Smooth muscle cell (in vitro differentiated cells): Measurements from ENCODE around the gene EIF4E1B. TPM values are rescaled to one million over a fixed set of nuclear protein-coding genes. Genes with fewer than 3 reads are reported as not detected.

Experiments used
- DNase-seq: peaks from one replicate; lab custom pipeline; 2025; ENCODE audit not compliant: unreplicated experiment; lab: John Stamatoyannopoulos, UW
- H2AFZ ChIP-seq: fragments of 200-600 bp; sonication (generic); 2 replicates; pipeline ENCODE4 v1.6.0; 2016; ENCODE audit warnings: antibody characterized with exemption, low read depth, mild to moderate bottlenecking
- H3F3A ChIP-seq: fragments of 200-600 bp; sonication (generic); 2 replicates; pipeline ENCODE4 v1.6.0; 2017; ENCODE audit warnings: antibody characterized with exemption, low read depth
- H3K27ac ChIP-seq: fragments of 200-600 bp; sonication (generic); 2 replicates; pipeline ENCODE4 v1.5.1; 2016; ENCODE audit warnings: low read depth, mild to moderate bottlenecking
- H3K27me3 ChIP-seq: fragments of 200-600 bp; sonication (generic); 2 replicates; pipeline ENCODE4 v1.6.1; 2016; ENCODE audit warnings: low read depth, mild to moderate bottlenecking
- H3K36me3 ChIP-seq: fragments of 200-600 bp; sonication (generic); 2 replicates; pipeline ENCODE4 v1.5.1; 2016; ENCODE audit warnings: low read depth
- H3K4me1 ChIP-seq: fragments of 200-600 bp; sonication (generic); 2 replicates; pipeline ENCODE4 v1.5.1; 2016; ENCODE audit warnings: low read depth
- H3K4me2 ChIP-seq: fragments of 200-600 bp; sonication (generic); 2 replicates; pipeline ENCODE4 v1.6.0; 2016; ENCODE audit warnings: mild to moderate bottlenecking
- H3K4me3 ChIP-seq: fragments of 200-600 bp; sonication (generic); 2 replicates; pipeline ENCODE4 v1.5.1; 2016; ENCODE audit warnings: mild to moderate bottlenecking
- H3K79me2 ChIP-seq: fragments of 200-600 bp; sonication (generic); 2 replicates; pipeline ENCODE4 v1.6.0; 2016; ENCODE audit warnings: low read depth, mild to moderate bottlenecking
- H3K9ac ChIP-seq: fragments of 200-600 bp; sonication (generic); 2 replicates; pipeline ENCODE4 v1.6.0; 2016; ENCODE audit warnings: low read depth
- H3K9me3 ChIP-seq: fragments of 200-600 bp; sonication (generic); replicated peaks from 2 replicates; pipeline ENCODE4 v1.5.1; 2016; ENCODE audit warnings: low read depth
- H4K20me1 ChIP-seq: fragments of 200-600 bp; sonication (generic); 2 replicates; pipeline ENCODE4 v1.6.0; 2016; ENCODE audit warnings: low read depth
- CTCF ChIP-seq: fragments of 200-600 bp; sonication (generic); IDR thresholded peaks from 2 replicates; pipeline ENCODE4 v1.5.1; 2017; ENCODE audit warnings: borderline replicate concordance, mild to moderate bottlenecking, antibody characterized with exemption; ENCODE audit not compliant: insufficient read depth, poor library complexity, severe bottlenecking
- WGBS: methylation state at CpG from one replicate; pipeline ENCODE4 v1.1.7; 2016; ENCODE audit warnings: low lambda C conversion rate; 5-methylcytosine and 5-hydroxymethylcytosine counted together
- polyA plus RNA-seq: library from polyadenylated mRNA; unstranded; fragments of >200 nt; fragmentation: Nextera tagmentation; extraction: Ambion mirVana; gene quantifications from 2 replicates; pipeline ENCODE4 v1.2.1, GENCODE V29; 2016
- total RNA-seq: library from RNA; depleted of rRNA; stranded (reverse); fragments of >200 nt; gene quantifications from 2 replicates; pipeline ENCODE4 v1.2.3, GENCODE V29; 2014

Gene EIF4E1B
- total and polyA plus RNA-seq, 2 experiments from 2014 or later = not detected

GRCh38 chr5:176619569-176620332 lies 10.7 kb upstream of the EIF4E1B start:
- H3K27me3 ChIP-seq = peaks cover 71% of the 10 kb centered on the region
- no peak overlapping the region for H3K9ac ChIP-seq
- peak overlapping the region; percentile 71 for H3K4me2 ChIP-seq
- H3K27ac ChIP-seq = no peak overlapping the region
- 26% methylated on average over 50 of the region's 59 CpGs for WGBS
- H3K4me1 ChIP-seq = peaks cover 6% of the 10 kb centered on the region
- H3K79me2 ChIP-seq = no peaks in the 10 kb centered on the region
- no peaks in the 10 kb centered on the region for H4K20me1 ChIP-seq
- no peaks in the 10 kb centered on the region for H3K9me3 ChIP-seq
- H2AFZ ChIP-seq = no peak overlapping the region
- DNase-seq = no peak
- no peaks in the 10 kb centered on the region for H3F3A ChIP-seq
- no peaks in the 10 kb centered on the region for H3K36me3 ChIP-seq
- TF ChIP-seq CTCF = no peak
- H3K4me3 ChIP-seq = no peak overlapping the region

GRCh38 chr5:176620333-176620981 lies 10.0 kb upstream of the EIF4E1B start:
- no peaks in the 10 kb centered on the region for H4K20me1 ChIP-seq
- TF ChIP-seq CTCF = no peak
- H3K9ac ChIP-seq = no peak overlapping the region
- 22% methylated on average over 32 of the region's 32 CpGs for WGBS
- H3K36me3 ChIP-seq = no peaks in the 10 kb centered on the region
- H3K4me3 ChIP-seq = no peak overlapping the region
- no peaks in the 10 kb centered on the region for H3K79me2 ChIP-seq
- H3F3A ChIP-seq = no peaks in the 10 kb centered on the region
- H3K27ac ChIP-seq = no peak overlapping the region
- no peak overlapping the region for H2AFZ ChIP-seq
- peaks cover 78% of the 10 kb centered on the region for H3K27me3 ChIP-seq
- DNase-seq = no peak
- no peaks in the 10 kb centered on the region for H3K9me3 ChIP-seq
- H3K4me2 ChIP-seq = peak overlapping the region; percentile 71
- H3K4me1 ChIP-seq = peaks cover 6% of the 10 kb centered on the region

GRCh38 chr5:176621661-176622079 lies 8.8 kb upstream of the EIF4E1B start:
- Histone ChIP-seq H3K4me2 (no peak overlapping the region), H3K9me3 (no peaks in the 10 kb centered on the region), H3K4me3 (no peak overlapping the region), H3K36me3 (no peaks in the 10 kb centered on the region), H3K27me3 (peaks cover 82% of the 10 kb centered on the region), H3K4me1 (peaks cover 6% of the 10 kb centered on the region), H2AFZ (no peak overlapping the region), H4K20me1 (no peaks in the 10 kb centered on the region), H3K9ac (no peak overlapping the region), H3K79me2 (no peaks in the 10 kb centered on the region), H3K27ac (no peak overlapping the region), H3F3A (no peaks in the 10 kb centered on the region)
- TF ChIP-seq CTCF = no peak
- no peak for DNase-seq
- 55% methylated on average over 13 of the region's 13 CpGs for WGBS
